Urothelium cell line (cell line): ENCODE data around the gene ZC3H12D.
"Not testable (repeated sequence)": the region's sequence is repeated elsewhere in the genome, so short reads cannot be mapped to it uniquely, and the experiment has no call there.

Experiments used
- DNase-seq: peaks from one replicate; pipeline ENCODE4 v3.0.0; 2011; ENCODE audit warnings: low spot score, mixed read lengths
- FAIRE-seq: peaks from 2 replicates; lab custom pipeline; 2011; peaks lifted over from hg19 to GRCh38; lab: Jason Lieb, UNC

The ZC3H12D gene

GRCh38 chr6:149461670-149462069, 23.1 kb downstream of the ZC3H12D start:
- FAIRE-seq (no peak), DNase-seq (no peak)

- not testable (repeated sequence) for DNase-seq, FAIRE-seq
These were observed 24.6 kb downstream of the ZC3H12D start for GRCh38 chr6:149460249-149460648.

- DNase-seq (no peak), FAIRE-seq (no peak)
These were observed 25.1 kb downstream of the ZC3H12D start for GRCh38 chr6:149459761-149460160.

DNA sequence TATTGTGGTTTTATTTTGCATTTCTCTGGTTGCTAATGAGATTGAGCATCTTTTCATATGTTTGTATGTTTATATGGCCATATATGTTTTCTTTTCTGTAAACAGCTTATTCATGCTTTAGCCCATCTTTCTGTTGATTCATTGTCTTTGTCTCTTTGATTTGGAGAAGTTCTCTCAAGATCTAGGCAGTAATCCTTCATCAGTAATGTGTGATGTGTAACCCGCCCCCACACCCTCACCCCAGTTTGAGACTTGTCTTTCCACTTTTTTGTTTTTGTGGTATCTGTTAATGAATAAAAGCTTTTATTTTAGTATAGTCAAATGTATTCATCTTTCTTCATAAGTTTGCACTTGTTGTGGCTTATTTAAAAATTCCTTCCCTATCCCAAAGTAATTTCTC, 26.0 kb downstream of the ZC3H12D start:
- FAIRE-seq (no peak), DNase-seq (no peak)

DNA sequence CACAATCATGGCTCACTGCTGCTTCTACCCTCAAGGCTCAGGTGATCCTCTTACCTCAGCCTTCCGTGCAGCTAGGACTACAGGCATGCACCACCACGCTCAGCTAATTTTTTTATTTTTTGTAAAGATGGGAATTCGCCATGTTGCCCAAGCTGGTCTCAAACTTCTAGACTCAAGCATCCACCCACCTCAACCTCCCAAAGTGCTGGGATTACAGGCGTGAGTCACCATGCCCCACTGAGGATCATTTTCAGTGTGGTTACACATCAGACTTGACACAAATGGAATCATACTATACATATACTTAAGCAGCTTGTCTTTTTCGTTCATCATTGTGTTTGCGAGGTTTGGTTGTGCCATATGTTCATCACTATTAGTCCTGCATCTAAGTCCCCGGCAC, 26.6 kb downstream of the ZC3H12D start:
- DNase-seq (no peak), FAIRE-seq (no peak)

DNA sequence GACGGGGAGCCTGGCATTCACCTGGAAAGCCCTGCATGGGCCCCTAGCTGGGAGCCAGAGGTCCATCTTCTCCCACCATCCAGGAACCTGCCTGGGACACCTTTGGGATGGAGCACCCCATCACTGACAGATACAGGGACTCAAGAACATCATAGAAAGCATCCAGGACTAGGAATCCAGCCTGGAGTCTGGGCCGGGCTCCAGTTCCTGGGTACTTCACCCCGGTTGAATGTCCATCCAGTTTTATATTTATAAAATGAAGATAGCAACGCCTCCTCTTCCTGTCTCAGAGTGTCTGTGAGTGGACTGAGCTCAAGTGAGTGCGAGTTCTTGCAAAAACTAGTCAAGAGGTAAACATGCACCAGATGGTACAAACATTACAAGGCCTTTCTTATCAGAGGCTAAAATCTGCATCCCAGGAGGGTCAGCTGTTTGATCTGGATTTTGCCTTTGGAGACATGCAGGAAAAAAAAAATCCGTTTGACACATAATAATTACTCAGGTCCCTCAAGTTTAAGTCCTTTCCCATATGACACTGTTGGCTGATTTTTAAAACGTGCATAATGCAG, 27.4 kb downstream of the ZC3H12D start:
- DNase-seq, result no peak
- no peak for FAIRE-seq

DNA sequence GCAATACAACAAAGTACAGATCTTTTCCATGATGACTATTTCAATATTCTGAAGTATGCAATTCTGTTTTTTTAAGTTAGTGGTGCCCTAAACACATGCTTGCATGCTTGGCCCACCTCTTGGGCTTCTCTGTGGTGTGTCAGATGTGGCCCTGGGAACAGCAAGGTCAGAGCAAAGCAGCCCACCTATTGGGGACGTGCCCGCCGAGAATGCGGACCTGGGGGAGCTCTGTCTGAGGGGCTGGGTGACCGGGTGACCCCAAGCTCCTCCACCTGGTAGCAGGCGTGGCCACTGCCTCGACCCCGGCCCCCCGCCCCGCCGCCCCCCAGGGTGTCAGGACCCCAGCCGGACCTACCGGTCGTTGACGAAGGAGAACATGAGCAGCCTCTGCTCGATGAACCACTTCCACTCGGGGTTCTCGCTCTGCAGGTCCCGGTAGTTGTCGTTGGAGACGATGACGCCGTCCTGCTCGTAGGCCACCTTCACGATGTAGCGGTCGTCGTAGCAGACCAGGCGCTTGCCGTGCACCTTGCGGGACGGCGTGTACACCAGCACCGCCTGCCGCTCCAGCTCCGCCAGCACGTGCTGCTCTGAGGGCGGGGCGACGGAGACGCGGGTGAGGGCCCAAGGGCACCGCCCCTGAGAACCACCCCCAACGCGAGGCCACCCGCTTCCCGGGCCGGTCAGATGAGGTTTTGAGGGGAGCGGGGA, 28.3 kb downstream of the ZC3H12D start:
- DNase-seq (no peak), FAIRE-seq (no peak)

DNA sequence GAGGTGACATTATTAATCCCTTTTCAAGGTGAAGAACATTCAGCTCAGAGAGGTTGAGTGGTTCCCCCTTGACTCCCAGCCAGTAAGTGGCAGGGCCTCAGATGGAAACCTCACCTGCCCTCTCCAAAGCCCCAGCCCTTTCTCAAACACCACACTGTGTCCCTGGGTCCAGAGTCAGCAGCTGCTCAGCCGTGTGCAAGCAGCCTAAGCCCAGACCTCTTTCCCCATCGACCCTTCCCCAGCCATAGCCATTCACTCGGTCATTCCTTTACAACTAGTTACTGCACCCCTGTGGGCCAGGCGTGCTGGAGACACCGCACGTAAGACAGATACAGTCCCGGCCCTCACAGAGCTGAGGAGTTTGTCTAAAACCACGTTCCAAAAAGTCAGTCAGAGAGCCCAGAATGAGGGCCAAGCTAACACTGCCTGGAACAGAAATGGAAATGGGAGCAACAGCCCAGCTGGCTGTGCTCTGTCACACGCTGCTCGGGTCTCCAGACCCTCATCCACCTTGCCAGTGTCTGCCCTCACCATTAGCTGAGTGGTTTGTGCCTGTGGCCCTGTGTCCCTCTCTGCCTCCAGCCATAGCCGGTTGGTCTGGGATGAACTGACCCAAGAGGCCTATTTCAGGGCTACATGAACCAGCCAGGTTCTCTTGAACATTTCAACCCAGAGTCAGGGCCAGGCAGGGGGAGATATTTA, 29.6 kb downstream of the ZC3H12D start:
- FAIRE-seq, result no peak

GRCh38 chr6:149454346-149454848, 30.4 kb downstream of the ZC3H12D start:
- DNase-seq (peak; percentile 81), FAIRE-seq (no peak)

More for the DNA sequence above, 29.6 kb downstream of the ZC3H12D start:
- no peak for DNase-seq

DNA sequence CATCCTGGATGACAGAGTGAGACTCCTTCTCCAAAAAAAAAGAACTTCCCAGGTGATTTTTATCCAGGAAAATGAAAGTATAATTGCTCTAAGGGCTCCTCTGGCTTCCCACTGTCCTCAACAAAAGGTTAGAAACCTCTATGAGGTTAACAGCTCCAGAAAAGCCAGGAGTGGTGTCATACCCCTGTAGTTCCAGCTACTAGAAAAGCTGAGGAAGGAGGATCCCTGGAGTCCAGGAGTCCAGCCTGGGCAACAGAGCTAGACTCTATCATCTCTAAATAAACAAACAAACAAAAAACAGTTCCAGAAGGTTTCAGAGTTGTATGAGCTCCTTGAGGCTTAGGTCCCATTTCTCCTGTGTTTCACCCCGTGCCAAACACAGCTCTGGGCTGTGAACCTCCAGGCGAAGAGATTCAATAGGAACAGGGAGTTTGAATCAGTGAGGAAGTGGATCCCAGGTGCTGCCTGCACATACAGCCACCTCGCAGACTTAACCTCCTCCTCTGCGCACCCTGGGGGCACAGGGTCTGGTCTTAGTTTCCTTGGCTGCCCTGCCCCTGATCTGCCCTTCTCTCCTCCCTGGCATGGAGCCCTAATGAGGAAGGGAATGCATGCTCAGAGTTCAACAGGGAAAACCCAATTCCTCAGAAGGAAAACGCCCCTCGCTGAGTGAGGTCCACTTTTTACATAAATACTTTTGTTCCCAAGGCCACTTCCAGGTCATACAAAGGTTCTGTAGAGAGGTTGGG, 31.0 kb downstream of the ZC3H12D start:
- FAIRE-seq, result no peak
- DNase-seq, result no peak

DNA sequence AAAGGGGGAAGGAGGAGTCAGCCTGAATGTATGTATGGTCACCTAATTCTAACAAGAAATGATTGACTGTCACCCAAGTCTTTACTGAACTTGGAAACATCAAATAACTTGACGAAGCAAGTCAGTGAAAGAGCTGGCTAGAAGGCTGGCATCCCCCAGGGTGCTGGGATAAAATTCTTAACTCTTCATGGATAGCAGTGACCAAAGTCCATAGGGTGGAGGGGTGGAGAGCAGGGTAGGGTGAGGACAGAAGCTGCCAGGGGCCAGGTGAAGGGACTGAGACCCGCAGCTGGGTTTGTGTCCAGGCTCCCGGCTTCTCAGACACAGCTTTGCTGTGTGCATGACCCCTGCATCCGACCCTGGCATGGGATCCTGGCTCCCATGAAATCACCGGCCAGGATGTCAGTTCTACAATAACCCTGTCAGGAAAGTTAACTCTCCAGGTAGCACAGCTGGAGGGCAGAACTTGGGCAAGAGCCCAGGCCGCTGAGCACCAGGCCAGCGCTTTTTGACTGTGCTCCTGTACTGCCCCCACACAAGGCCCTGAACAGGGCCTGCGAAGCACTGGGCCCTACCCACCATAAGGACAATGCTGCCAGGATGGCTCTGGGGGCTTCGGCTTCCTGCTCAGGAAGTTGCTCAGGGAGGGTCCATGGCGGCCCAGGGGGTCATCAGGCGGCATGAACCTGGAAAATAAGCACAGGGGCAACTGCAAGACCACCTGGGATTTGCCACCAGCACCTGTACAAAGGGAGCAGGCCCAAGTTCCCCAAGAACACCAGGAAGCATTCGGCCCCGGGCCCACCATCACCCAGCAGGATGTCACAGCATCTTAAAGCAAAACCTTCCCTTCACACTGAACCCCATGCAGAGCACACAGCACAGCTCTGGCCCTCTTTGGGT, 32.5 kb downstream of the ZC3H12D start:
- no peak for FAIRE-seq
- no peak for DNase-seq

- FAIRE-seq (no peak), DNase-seq (no peak)
These were observed 33.3 kb downstream of the ZC3H12D start for GRCh38 chr6:149451376-149452036.

DNA sequence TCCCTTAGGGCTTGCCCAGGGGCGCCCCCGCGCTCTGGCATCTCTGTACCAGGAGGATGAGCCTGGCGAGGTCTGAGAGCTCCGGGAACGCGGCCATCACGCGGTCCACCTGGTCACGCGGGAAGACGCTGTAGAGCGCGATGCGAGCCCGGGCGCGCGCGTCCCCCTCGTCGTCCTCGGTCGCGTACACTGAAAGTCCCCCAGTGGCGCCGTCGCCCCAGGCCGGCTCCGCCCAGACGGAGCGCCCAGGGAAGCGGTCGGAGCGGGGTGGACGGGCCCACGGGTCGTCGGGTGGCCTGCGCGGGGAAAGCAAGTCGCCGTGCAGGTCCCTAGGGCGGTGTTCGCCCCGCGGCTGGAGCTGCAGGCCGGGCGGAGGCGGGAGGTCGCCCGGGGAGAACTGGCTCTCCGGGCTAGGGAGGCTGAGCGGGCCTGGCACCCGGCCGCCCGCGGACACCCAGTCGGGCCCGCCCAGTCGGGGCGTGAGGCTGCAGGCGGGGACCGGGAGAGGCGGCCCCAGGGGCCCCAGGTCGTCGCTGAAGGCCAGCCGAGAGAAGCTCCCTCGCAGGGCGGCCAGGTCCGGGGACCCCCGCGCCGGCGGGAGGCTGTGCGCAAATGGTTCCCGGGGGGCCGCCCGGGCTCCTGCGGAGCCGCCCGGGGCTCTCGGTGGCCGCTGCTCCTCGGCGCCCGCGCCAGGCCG, 34.0 kb downstream of the ZC3H12D start:
- no peak for FAIRE-seq
- DNase-seq, result no peak

DNA sequence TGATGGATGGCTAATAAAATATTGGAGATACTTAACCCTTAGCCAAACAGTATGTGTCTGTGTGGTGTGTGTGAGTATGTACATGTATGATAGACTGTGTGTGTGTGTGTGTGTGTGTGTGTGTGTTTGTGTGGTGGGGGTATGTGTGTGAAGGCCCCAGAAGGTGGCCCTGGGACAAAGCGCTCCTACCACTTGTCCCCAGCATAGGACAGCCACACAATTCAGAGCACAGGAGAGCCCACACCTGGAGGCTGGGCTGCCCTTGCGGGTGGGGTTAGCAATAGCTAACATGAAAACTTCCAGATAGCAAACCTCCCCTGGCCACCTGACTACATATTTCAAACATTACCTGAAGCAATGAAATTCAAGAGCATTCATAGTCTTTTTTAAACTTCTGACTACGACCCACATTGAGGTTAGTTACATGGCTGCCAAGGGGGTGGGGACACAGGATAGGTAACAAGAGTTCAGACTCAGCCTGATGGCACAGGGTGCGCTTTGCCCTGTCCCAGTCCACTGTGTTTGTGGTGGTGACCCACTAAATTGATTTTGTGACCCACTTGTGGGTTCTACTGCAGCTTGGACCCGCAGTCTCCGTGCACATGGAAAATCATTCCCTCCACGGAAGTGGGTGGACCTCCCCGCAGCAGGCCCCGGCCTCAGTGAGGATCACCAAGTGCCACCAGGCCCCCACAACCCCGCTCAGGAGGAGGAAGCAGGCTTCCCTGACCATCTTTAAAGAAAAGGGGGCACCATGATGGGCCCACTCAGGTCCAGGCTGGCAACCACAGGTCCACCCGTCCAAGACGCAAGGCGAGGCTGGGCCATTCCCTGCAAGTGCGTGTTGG, 34.8 kb downstream of the ZC3H12D start:
- DNase-seq, result no peak
- no peak for FAIRE-seq

DNA sequence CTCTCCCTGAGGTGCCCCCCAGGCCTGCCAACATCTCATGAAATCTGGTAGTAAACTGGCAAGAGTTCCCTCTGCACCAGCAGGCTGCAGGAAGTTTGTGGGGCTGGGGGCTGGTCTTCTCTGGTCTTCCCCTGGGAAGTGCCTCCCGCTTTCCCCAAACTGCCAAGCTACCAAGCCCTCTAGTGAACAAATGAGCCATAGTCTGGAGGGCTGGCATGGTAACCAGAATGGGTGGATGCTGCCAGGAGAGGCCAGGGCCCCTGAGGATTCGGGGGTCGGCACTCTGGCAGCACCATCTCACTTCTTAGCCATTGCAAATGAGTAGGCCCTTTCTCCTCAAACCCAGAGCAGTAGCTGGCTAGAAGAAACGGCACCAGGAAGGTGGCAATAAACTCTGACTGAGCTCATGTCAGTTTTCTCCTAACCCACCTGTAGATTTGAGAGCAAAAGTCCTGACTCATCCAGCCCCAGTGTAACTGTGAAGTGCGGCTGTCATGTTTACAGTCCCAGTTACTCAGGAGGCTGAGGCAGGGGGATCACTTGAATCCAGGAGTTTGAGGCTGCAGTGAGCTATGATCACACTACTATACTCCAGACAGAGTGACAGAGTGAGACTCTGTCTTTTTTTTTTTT, 35.9 kb downstream of the ZC3H12D start:
- DNase-seq (no peak), FAIRE-seq (no peak)

GRCh38 chr6:149446791-149447376, 37.9 kb downstream of the ZC3H12D start:
- FAIRE-seq (no peak), DNase-seq (no peak)

- no peak for FAIRE-seq
- DNase-seq, result no peak
These were observed 39.2 kb downstream of the ZC3H12D start for GRCh38 chr6:149445573-149445972.
